ENCODE data around the gene SRC.

SRC gene

GRCh38 chr20:37437676-37438075 lies 91.7 kb downstream of the SRC start:
- DNase-seq: no peak

GRCh38 chr20:37438464-37439222 lies 92.7 kb downstream of the SRC start:
- no peak for DNase-seq

- no peak for DNase-seq
These were observed 93.4 kb downstream of the SRC start for GRCh38 chr20:37439223-37439933.

GRCh38 chr20:37441023-37441422 lies 95.1 kb downstream of the SRC start:
- DNase-seq: no peak

GRCh38 chr20:37442547-37442946 lies 96.6 kb downstream of the SRC start:
- no peak for DNase-seq

- no peak for DNase-seq
These were observed 97.0 kb downstream of the SRC start for GRCh38 chr20:37442986-37443385.

- DNase-seq: no peak
These were observed 97.7 kb downstream of the SRC start for GRCh38 chr20:37443596-37443995.

GRCh38 chr20:37445041-37445440 lies 99.1 kb downstream of the SRC start:
- DNase-seq: no peak

GRCh38 chr20:37446286-37447032 lies 100.5 kb downstream of the SRC start:
- DNase-seq: no peak

- no peak for DNase-seq
These were observed 101.7 kb downstream of the SRC start for GRCh38 chr20:37447688-37448087.

- no peak for DNase-seq
These were observed 103.3 kb downstream of the SRC start for GRCh38 chr20:37449276-37449675.

- DNase-seq: no peak
These were observed 104.4 kb downstream of the SRC start for GRCh38 chr20:37450344-37450743.

- DNase-seq: no peak
These were observed 105.7 kb downstream of the SRC start for GRCh38 chr20:37451616-37452015.

- DNase-seq: no peak
These were observed 106.3 kb downstream of the SRC start for GRCh38 chr20:37452236-37452635.

GRCh38 chr20:37453288-37453687 lies 107.3 kb downstream of the SRC start:
- no peak for DNase-seq

- DNase-seq: no peak
These were observed 107.9 kb downstream of the SRC start for GRCh38 chr20:37453836-37454235.

GRCh38 chr20:37454636-37455385 lies 108.9 kb downstream of the SRC start:
- DNase-seq: no peak

All from NCI-H2029 treated with DMSO at 0.1 percent for 48 hours (cell line).